Spleen (tissue), 11 donors: ENCODE measurements around the gene ZFYVE28. TPM values are rescaled to one million over a fixed set of nuclear protein-coding genes. Genes with fewer than 3 reads are reported as not detected.

Experiments used
- DNase-seq: peaks from one replicate; pipeline ENCODE4 v3.0.0-alpha.2; 2020
- H3K27ac ChIP-seq, 8 donors: fragments of 200-600 bp; sonication (generic) in 7 of 8; 1 replicate in 4 of 8; 2 replicates in 4 of 8; pipeline versions ENCODE4 v1.5.0 to v1.8.0; 2016 to 2021; ENCODE audit warnings: inconsistent platforms in 4 of 8, mild to moderate bottlenecking in 4 of 8, moderate library complexity in 1 of 8
- H3K27me3 ChIP-seq, 7 donors: fragments of 200-600 bp; sonication (generic) in 6 of 7; replicated peaks in 1 of 7; 1 replicate in 4 of 7; 2 replicates in 3 of 7; pipeline versions ENCODE4 v1.5.0 to v1.8.0; 2016 to 2021; ENCODE audit warnings: inconsistent platforms in 3 of 7, mild to moderate bottlenecking in 1 of 7
- H3K36me3 ChIP-seq, 6 donors: fragments of 200-600 bp; sonication (generic) in 5 of 6; 1 replicate in 4 of 6; 2 replicates in 2 of 6; pipeline versions ENCODE4 v1.5.0 to v1.8.0; 2016 to 2021; ENCODE audit warnings: inconsistent platforms in 2 of 6
- H3K4me1 ChIP-seq, 6 donors: fragments of 200-600 bp; sonication (generic) in 5 of 6; 1 replicate in 3 of 6; 2 replicates in 3 of 6; pipeline versions ENCODE4 v1.5.0 to v1.8.0; 2016 to 2021; ENCODE audit warnings: inconsistent platforms in 3 of 6
- H3K4me3 ChIP-seq, 8 donors: fragments of 200-600 bp; sonication (generic) in 7 of 8; 1 replicate in 4 of 8; 2 replicates in 4 of 8; pipeline versions ENCODE4 v1.5.0 to v1.8.0; 2016 to 2021; ENCODE audit warnings: inconsistent platforms in 4 of 8, mild to moderate bottlenecking in 4 of 8, moderate library complexity in 2 of 8
- H3K9me3 ChIP-seq, 8 donors: fragments of 200-600 bp; sonication (generic) in 7 of 8; 1 replicate in 4 of 8; 2 replicates in 4 of 8; pipeline versions ENCODE4 v1.5.0 to v1.8.0; 2016 to 2021; ENCODE audit warnings: inconsistent platforms in 4 of 8
- POLR2A ChIP-seq, 3 donors: fragments of 450-650 bp; IDR thresholded peaks; one replicate each; pipeline ENCODE4 v1.5.1; 2017; ENCODE audit warnings: antibody characterized with exemption in 3 of 3, mild to moderate bottlenecking in 1 of 3
- POLR2AphosphoS5 ChIP-seq, 3 donors: sonication (generic); formaldehyde crosslinking; IDR thresholded peaks; one replicate each; pipeline ENCODE4 v1.5.1; 2017; ENCODE audit warnings: antibody characterized with exemption in 3 of 3
- WGBS, 5 donors: extraction: QIAGEN DNeasy Blood & Tissue Kit in 3 of 5; methylation state at CpG; one replicate each; pipeline versions ENCODE4 v1.1.5 to v1.1.7; 2013 to 2018; 5-methylcytosine and 5-hydroxymethylcytosine counted together
- intact Hi-C: fragments of 100-400 bp; cut with DNase I; formaldehyde crosslinking; loops from one replicate; pipeline ENCODE4 v1.15.0; 2023; ENCODE audit warnings: low total_unique reads
- polyA plus RNA-seq, 3 donors: library from polyadenylated mRNA; stranded (reverse); fragments of 200-250 nt; gene quantifications; one replicate each; pipeline ENCODE4 v1.2.1, GENCODE V29; 2013
- total RNA-seq, 7 donors: library from RNA; depleted of rRNA in 3 of 7; stranded (reverse); fragments of >200 nt in 3 of 7; fragmentation: NEBNext Ultra II Directional in 4 of 7; extraction: Animal tissue kit (Norgen Biotek cat#: 25700) in 4 of 7; gene quantifications; one replicate each; pipeline versions ENCODE4 v1.1.0 to v1.2.1, GENCODE V29; 2016 to 2021
- TF ChIP-seq, protein P1 (sequence below), 11 experiments: fragments of 200-600 bp in 7 of 11; fragments of 450-650 bp in 4 of 11; sonication (generic) in 4 of 11; IDR thresholded peaks in 8 of 11; conservative IDR thresholded peaks in 3 of 11; 1 replicate in 7 of 11; 2 replicates in 4 of 11; pipeline versions ENCODE4 v1.4.0 to v1.8.0; 2016 to 2021; ENCODE audit warnings: antibody characterized with exemption in 11 of 11, inconsistent platforms in 4 of 11, mild to moderate bottlenecking in 1 of 11
- donor health status: healthy with polysubstance abuse.
- donor health status: DM: no; HTN: no; CAD: no; lungs with moderate emphysema.
- donor health status: DM: no; HTN: no; CAD: no.
- donor health status: Bipolar disorder and iron deficiency.
- donor health status: healthy.
- donor health status: DM: no; HTN: no; CAD: no.
- donor health status: DM: yes; HTN: yes; CAD: no.

ZFYVE28 gene
- total and polyA plus RNA-seq, 10 donors, result 2.7 to 31.3 (median 12.6) TPM

DNA sequence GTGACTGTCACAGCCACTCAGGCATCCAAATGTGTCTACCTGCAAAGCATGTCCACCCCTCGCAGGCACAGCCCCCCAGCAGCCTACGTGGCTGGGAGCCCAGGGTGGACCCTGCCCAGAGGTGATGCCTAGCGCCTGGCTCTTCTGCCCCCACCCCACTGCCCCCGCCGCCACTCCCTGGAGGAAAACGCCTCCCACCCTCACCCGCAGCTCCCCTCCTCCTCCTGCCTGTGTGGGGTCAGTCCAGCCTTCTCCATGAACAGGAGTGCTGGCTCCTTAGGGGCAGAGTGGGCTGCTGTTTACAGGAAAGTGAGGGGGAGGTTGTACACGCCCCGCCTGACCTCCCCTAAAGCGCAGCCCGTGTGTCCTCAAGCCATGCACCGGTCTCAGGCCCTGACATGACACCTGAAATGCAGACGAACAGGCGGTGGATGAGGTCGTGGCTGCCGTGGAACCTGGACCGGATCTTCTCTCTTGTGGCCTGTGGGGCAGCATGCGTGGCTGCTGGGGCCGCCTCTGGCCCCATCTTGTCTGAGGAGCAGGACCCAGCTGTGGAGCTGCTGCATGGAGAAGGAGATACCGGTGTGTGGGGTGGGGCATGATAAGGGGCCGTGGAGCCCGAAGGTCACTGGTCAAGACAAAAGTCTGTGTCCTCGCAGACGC, 144.7 kb downstream of the ZFYVE28 start:
- intact Hi-C loops, result no loop called here
- TF ChIP-seq POLR2A (IDR thresholded peaks at IDR 0.05) (no peak), POLR2AphosphoS5 (IDR thresholded peaks at IDR 0.05) (no peak)
- TF ChIP-seq, protein P1, sequence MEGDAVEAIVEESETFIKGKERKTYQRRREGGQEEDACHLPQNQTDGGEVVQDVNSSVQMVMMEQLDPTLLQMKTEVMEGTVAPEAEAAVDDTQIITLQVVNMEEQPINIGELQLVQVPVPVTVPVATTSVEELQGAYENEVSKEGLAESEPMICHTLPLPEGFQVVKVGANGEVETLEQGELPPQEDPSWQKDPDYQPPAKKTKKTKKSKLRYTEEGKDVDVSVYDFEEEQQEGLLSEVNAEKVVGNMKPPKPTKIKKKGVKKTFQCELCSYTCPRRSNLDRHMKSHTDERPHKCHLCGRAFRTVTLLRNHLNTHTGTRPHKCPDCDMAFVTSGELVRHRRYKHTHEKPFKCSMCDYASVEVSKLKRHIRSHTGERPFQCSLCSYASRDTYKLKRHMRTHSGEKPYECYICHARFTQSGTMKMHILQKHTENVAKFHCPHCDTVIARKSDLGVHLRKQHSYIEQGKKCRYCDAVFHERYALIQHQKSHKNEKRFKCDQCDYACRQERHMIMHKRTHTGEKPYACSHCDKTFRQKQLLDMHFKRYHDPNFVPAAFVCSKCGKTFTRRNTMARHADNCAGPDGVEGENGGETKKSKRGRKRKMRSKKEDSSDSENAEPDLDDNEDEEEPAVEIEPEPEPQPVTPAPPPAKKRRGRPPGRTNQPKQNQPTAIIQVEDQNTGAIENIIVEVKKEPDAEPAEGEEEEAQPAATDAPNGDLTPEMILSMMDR (IDR thresholded peaks at IDR 0.05 in 8 of 11, conservative IDR thresholded peaks at IDR 0.05 in 3 of 11), result no peak

DNA sequence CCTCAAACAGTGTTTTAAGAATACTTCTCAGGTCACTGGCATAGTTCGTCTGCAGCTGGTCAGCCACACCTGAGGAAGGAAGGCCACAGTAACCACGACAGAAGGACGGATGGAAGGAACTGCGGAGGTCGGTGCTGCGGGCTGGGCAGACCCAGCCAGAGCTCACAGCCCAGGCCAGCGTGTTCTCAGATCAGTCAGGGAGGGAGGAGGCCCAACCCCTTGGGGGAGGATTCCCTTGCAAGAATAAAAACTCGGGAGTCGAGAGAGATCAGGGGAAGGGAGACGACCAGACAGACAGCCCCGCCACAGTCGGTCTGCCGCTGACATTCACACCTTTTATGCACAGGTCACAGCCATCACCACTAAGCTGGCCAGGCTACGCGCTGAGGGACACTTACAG, 145.2 kb downstream of the ZFYVE28 start:
- WGBS, 5 donors, result 72 to 86% (median 75%) methylated on average over 15 of the region's 15 CpGs
- peak; percentile 34 for DNase-seq
- Histone ChIP-seq H3K27ac (no peak overlapping the region), H3K4me3 (no peak overlapping the region), H3K27me3 (no peaks in the 10 kb centered on the region), H3K9me3 (no peaks in the 10 kb centered on the region), H3K4me1 (no peaks in the 10 kb centered on the region), H3K36me3 (peaks cover 0 to 27% (median 0%) of the 10 kb centered on the region in 6 donors)
- TF ChIP-seq POLR2A (IDR thresholded peaks at IDR 0.05) (no peak), POLR2AphosphoS5 (IDR thresholded peaks at IDR 0.05) (no peak)
- TF ChIP-seq, protein P1 (IDR thresholded peaks at IDR 0.05 in 8 of 11, conservative IDR thresholded peaks at IDR 0.05 in 3 of 11), result no peak
- intact Hi-C loops, result no loop called here

More for the DNA sequence above, 144.7 kb downstream of the ZFYVE28 start:
- DNase-seq, result peak; percentile 70
- Histone ChIP-seq H3K4me3 (no peak overlapping the region), H3K27me3 (no peaks in the 10 kb centered on the region), H3K4me1 (no peaks in the 10 kb centered on the region), H3K36me3 (peaks cover 0 to 27% (median 0%) of the 10 kb centered on the region in 6 donors), H3K27ac (no peak overlapping the region), H3K9me3 (no peaks in the 10 kb centered on the region)
- 85 to 91% (median 86%) methylated on average over 20 to 24 of the region's 24 CpGs for WGBS, 5 donors

DNA sequence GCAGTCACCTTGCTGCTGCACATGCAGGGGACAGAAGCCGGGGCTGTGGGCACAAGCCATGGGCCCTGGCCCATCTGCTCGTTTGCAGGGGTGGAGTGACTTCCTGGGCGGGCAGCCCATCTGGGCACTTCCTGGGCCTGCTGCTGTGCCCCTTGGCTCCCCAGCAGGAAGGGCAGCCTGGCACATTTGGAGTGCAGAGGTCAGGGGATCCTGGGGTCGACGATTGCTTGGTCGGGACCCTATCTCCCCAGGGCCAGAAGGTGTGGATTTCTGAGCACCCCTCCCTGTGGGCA, 145.7 kb downstream of the ZFYVE28 start:
- H3K4me1 ChIP-seq, result no peaks in the 10 kb centered on the region
- H3K27me3 ChIP-seq, result no peaks in the 10 kb centered on the region
- TF ChIP-seq, protein P1 (IDR thresholded peaks at IDR 0.05 in 8 of 11, conservative IDR thresholded peaks at IDR 0.05 in 3 of 11), result no peak
- no peak for TF ChIP-seq POLR2AphosphoS5 (IDR thresholded peaks at IDR 0.05)
- TF ChIP-seq POLR2A (IDR thresholded peaks at IDR 0.05), result no peak
- H3K27ac ChIP-seq, result no peak overlapping the region
- H3K4me3 ChIP-seq, result no peak overlapping the region
- WGBS, 5 donors, result 65 to 76% (median 71%) methylated on average over 6 of the region's 6 CpGs
- DNase-seq, result no peak
- intact Hi-C loops, result no loop called here
- H3K36me3 ChIP-seq, result peaks cover 0 to 27% (median 0%) of the 10 kb centered on the region in 6 donors
- no peaks in the 10 kb centered on the region for H3K9me3 ChIP-seq

DNA sequence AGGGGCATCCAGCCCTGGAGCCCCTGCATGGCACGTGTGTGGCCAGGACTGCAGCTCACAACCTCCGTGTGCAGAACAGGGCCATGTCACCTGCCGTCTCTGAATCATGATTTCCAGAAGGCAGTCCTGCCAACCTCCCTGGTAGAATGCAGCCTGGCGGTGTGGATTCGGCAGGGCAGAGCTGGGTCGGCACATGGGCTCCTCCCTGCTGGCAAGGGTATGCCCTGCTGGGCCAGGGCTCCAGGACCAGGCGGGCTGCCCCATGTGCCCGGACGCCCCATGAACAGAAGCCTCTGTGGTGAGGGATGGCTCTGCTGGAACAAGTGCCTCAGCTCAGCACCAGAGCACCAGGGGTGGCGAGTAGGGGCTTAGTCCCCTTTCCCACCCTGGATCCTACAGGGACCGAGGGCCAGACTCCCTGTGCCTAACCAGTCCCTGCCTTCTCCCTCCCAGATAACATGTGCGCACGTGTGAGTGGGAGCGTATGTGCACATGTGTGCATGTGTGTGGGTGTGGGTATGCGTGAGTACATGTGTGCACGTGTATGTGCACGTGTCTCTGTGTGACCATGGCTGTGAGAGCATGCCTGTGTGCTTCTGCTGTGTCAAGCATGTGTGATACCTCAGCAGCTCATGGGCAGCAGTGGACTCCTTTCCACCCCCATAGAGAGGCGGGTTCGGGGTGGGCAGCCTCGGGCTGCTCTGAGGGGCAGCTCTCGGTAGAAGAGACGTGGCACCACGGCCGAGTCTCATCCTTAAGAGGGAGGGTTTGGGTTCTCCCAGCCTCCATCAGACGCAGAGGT, 146.2 kb downstream of the ZFYVE28 start:
- Histone ChIP-seq H3K36me3 (peaks cover 0 to 27% (median 0%) of the 10 kb centered on the region in 6 donors), H3K27me3 (no peaks in the 10 kb centered on the region), H3K9me3 (no peaks in the 10 kb centered on the region), H3K4me3 (no peak overlapping the region), H3K4me1 (no peaks in the 10 kb centered on the region), H3K27ac (no peak overlapping the region)
- peak; percentile 71 for DNase-seq
- WGBS, 5 donors, result 87 to 95% (median 91%) methylated on average over 16 to 25 of the region's 25 CpGs
- intact Hi-C loops, result no loop called here
- TF ChIP-seq POLR2AphosphoS5 (IDR thresholded peaks at IDR 0.05), result no peak
- TF ChIP-seq, protein P1 (IDR thresholded peaks at IDR 0.05 in 8 of 11, conservative IDR thresholded peaks at IDR 0.05 in 3 of 11), result no peak
- no peak for TF ChIP-seq POLR2A (IDR thresholded peaks at IDR 0.05)
